Type B pancreatic cell (in vitro differentiated cells): ENCODE results near the gene GIPR. TPM values are rescaled to one million over a fixed set of nuclear protein-coding genes. Genes with fewer than 3 reads are reported as not detected.
A peak's percentile ranks its signal among the peaks of the same experiment; 100 is the strongest.
"Not testable (repeated sequence)": the region's sequence is repeated elsewhere in the genome, so short reads cannot be mapped to it uniquely, and the experiment has no call there.

Source experiments
- DNase-seq: peaks from one replicate; pipeline ENCODE4 v3.0.0; 2021; ENCODE audit warnings: mixed read lengths; ENCODE audit not compliant: unreplicated experiment; ENCODE audit errors: extremely low spot score
- H3K27ac Mint-ChIP-seq: 2 replicates; pipeline ENCODE4 v1.8.0; 2021; ENCODE audit warnings: mild to moderate bottlenecking, mixed read lengths
- H3K27me3 Mint-ChIP-seq: 2 replicates; pipeline ENCODE4 v1.8.0; 2021; ENCODE audit warnings: mixed read lengths
- H3K36me3 Mint-ChIP-seq: 2 replicates; pipeline ENCODE4 v1.8.0; 2021; ENCODE audit warnings: mixed read lengths
- H3K4me1 Mint-ChIP-seq: one replicate; pipeline ENCODE4 v1.8.0; 2021; ENCODE audit warnings: mixed read lengths; ENCODE audit not compliant: unreplicated experiment
- H3K4me3 Mint-ChIP-seq: 2 replicates; pipeline ENCODE4 v1.8.0; 2021; ENCODE audit warnings: mild to moderate bottlenecking, mixed read lengths
- H3K9me3 Mint-ChIP-seq: 2 replicates; pipeline ENCODE4 v1.8.0; 2021; ENCODE audit warnings: mixed read lengths
- CTCF ChIP-seq: fragments of 200-600 bp; sonication (generic); conservative IDR thresholded peaks from 2 replicates; pipeline ENCODE4 v1.5.0; 2021; ENCODE audit warnings: antibody characterized with exemption, mild to moderate bottlenecking
- microRNA-seq: library from miRNA; unstranded; fragments of <30 nt; microRNA quantifications from one replicate; pipeline ENCODE4, GENCODE V29; 2020
- total RNA-seq: library from RNA; stranded (reverse); gene quantifications from 2 replicates; pipeline ENCODE4 v1.2.1, GENCODE V29; 2021; ENCODE audit warnings: low replicate concordance

GIPR gene
- total RNA-seq, 1 donor from 2014 or later, result 8.0 TPM

GRCh38 chr19:45717983-45718650 lies 50.1 kb downstream of the GIPR start:
- TF ChIP-seq CTCF, result no peak
- H3K4me1 Mint-ChIP-seq, result peaks cover 33% of the 10 kb centered on the region
- H3K4me3 Mint-ChIP-seq, result peak overlapping the region; percentile 90
- no peaks in the 10 kb centered on the region for H3K27me3 Mint-ChIP-seq
- peak overlapping the region; percentile 99 for H3K27ac Mint-ChIP-seq
- H3K9me3 Mint-ChIP-seq, result no peaks in the 10 kb centered on the region
- DNase-seq, result no peak
- peaks cover 6% of the 10 kb centered on the region for H3K36me3 Mint-ChIP-seq

GRCh38 chr19:45720065-45720464 lies 52.0 kb downstream of the GIPR start:
- not testable (repeated sequence) for H3K4me3 Mint-ChIP-seq, DNase-seq, H3K9me3 Mint-ChIP-seq, H3K27me3 Mint-ChIP-seq, H3K27ac Mint-ChIP-seq, H3K36me3 Mint-ChIP-seq
- H3K4me1 Mint-ChIP-seq, result peaks cover 28% of the 10 kb centered on the region

- H3K27ac Mint-ChIP-seq, H3K4me3 Mint-ChIP-seq, H3K27me3 Mint-ChIP-seq, H3K36me3 Mint-ChIP-seq, DNase-seq, H3K9me3 Mint-ChIP-seq: not testable (repeated sequence)
- peaks cover 14% of the 10 kb centered on the region for H3K4me1 Mint-ChIP-seq
Observed at GRCh38 chr19:45728683-45729082, 60.7 kb downstream of the GIPR start.

- no peak for DNase-seq
- H3K4me3 Mint-ChIP-seq, result peak overlapping the region; percentile 99
- peak overlapping the region; percentile 94 for H3K27ac Mint-ChIP-seq
- H3K9me3 Mint-ChIP-seq, result no peaks in the 10 kb centered on the region
- no peaks in the 10 kb centered on the region for H3K36me3 Mint-ChIP-seq
- H3K27me3 Mint-ChIP-seq, result no peaks in the 10 kb centered on the region
- H3K4me1 Mint-ChIP-seq, result peaks cover 17% of the 10 kb centered on the region
- TF ChIP-seq CTCF, result no peak
Observed at GRCh38 chr19:45729800-45730290, 61.8 kb downstream of the GIPR start.

- peak within 1 kb of the TSS; percentile 94 for H3K27ac Mint-ChIP-seq
- no peaks in the 10 kb centered on the region for H3K9me3 Mint-ChIP-seq
- peak; percentile 95 for DNase-seq
- peak within 1 kb of the TSS; percentile 99 for H3K4me3 Mint-ChIP-seq
- no peaks in the 10 kb centered on the region for H3K27me3 Mint-ChIP-seq
- H3K4me1 Mint-ChIP-seq, result peaks cover 17% of the 10 kb centered on the region
- peak; percentile 24 for TF ChIP-seq CTCF
- no peaks in the 10 kb centered on the region for H3K36me3 Mint-ChIP-seq
Observed at GRCh38 chr19:45730368-45731288, 62.6 kb downstream of the GIPR start, which contains the start of gene FBXO46. FBXO46 (minus strand) TSS chr19:45730896; CDS start chr19:45713495, 17,401 bp downstream.

Small RNAs within 50 kb of the gene (microRNA-seq; reads per million reads assigned to microRNA genes)
- 297 reads per million, percentile 72 among the genes with 10 or more reads in this experiment for gene MIR330
- gene MIR642A, result not detected
- not detected for gene MIR642B

Other genes starting within 250 kb of the GIPR start
- gene ERCC1, start 244.3 kb upstream of the GIPR start, total RNA-seq, result 57.3 and 71.8 TPM in 2 replicates
- 28.4 and 178 TPM in 2 replicates for gene FOSB, start 200.2 kb upstream of the GIPR start, total RNA-seq
- gene RTN2, start 171.2 kb upstream of the GIPR start, total RNA-seq, result 11.9 and 13.0 TPM in 2 replicates
- 0.48 TPM in 1 of 2 replicates, not detected in the other for gene PPM1N, start 169.8 kb upstream of the GIPR start, total RNA-seq
- 51.9 and 73.0 TPM in 2 replicates for gene VASP, start 160.7 kb upstream of the GIPR start, total RNA-seq
- gene OPA3, start 83.4 kb upstream of the GIPR start, total RNA-seq, result 10.1 and 16.2 TPM in 2 replicates
- not detected in 2 replicates for gene GPR4, start 66.0 kb upstream of the GIPR start, total RNA-seq
- gene EML2, start 28.8 kb upstream of the GIPR start, total RNA-seq, result 46.9 and 61.4 TPM in 2 replicates
- 397 and 471 TPM in 2 replicates for gene SNRPD2, start 23.7 kb downstream of the GIPR start, total RNA-seq
- 8.2 and 9.4 TPM in 2 replicates for gene QPCTL, start 24.4 kb downstream of the GIPR start, total RNA-seq
- gene FBXO46, start 62.7 kb downstream of the GIPR start, total RNA-seq, result 27.8 and 37.5 TPM in 2 replicates
- gene MEIOSIN, start 65.2 kb downstream of the GIPR start, total RNA-seq, result not detected in 2 replicates
- gene SIX5, start 101.0 kb downstream of the GIPR start, total RNA-seq, result 19.7 and 38.0 TPM in 2 replicates
- gene DMPK, start 114.3 kb downstream of the GIPR start, total RNA-seq, result 42.5 and 97.7 TPM in 2 replicates
- gene DMWD, start 124.6 kb downstream of the GIPR start, total RNA-seq, result 56.3 and 94.0 TPM in 2 replicates
- 0.19 and 0.26 TPM in 2 replicates for gene RSPH6A, start 147.1 kb downstream of the GIPR start, total RNA-seq
- gene SYMPK, start 194.9 kb downstream of the GIPR start, total RNA-seq, result 66.7 and 93.0 TPM in 2 replicates
- gene FOXA3, start 196.1 kb downstream of the GIPR start, total RNA-seq, result 3.3 and 5.0 TPM in 2 replicates
- 25.5 and 32.2 TPM in 2 replicates for gene IRF2BP1, start 217.9 kb downstream of the GIPR start, total RNA-seq
- 8.0 and 8.5 TPM in 2 replicates for gene MYPOP, start 234.4 kb downstream of the GIPR start, total RNA-seq
- gene NANOS2, start 246.6 kb downstream of the GIPR start, total RNA-seq, result not detected in 2 replicates